SU-DHL-6 (cell line): ENCODE data around the gene ANO7.

Source experiments
- H2AFZ ChIP-seq: fragments of 200-600 bp; sonication (generic); 2 replicates; pipeline ENCODE4 v1.6.1; 2014; ENCODE audit warnings: low read depth, mild to moderate bottlenecking, moderate library complexity, mixed read lengths, antibody characterized with exemption, low read length; ENCODE audit not compliant: severe bottlenecking
- H3F3A ChIP-seq: fragments of 200-600 bp; shearing (Covaris generic); 2 replicates; pipeline ENCODE4 v1.6.0; 2016; ENCODE audit warnings: antibody characterized with exemption, mild to moderate bottlenecking; ENCODE audit not compliant: insufficient read depth
- H3K27ac ChIP-seq: fragments of 200-600 bp; sonication (generic); 2 replicates; pipeline ENCODE4 v1.5.1; 2016; ENCODE audit warnings: low read depth, mild to moderate bottlenecking, low read length, moderate library complexity, mixed read lengths
- H3K27me3 ChIP-seq: fragments of 200-600 bp; sonication (generic), shearing (Covaris generic); 2 replicates; pipeline ENCODE4 v1.6.0; 2014; ENCODE audit warnings: mild to moderate bottlenecking, low read length
- H3K36me3 ChIP-seq: fragments of 200-600 bp; sonication (generic); 2 replicates; pipeline ENCODE4 v1.6.1; 2014; ENCODE audit warnings: mild to moderate bottlenecking, low read length, mixed read lengths
- H3K4me2 ChIP-seq: fragments of 300-600, 200-600 bp; shearing (Covaris generic), sonication (generic); 2 replicates; pipeline ENCODE4 v1.6.0; 2014; ENCODE audit warnings: low read length, low read depth, mild to moderate bottlenecking; ENCODE audit not compliant: poor library complexity, severe bottlenecking
- H3K4me3 ChIP-seq: fragments of 200-600 bp; sonication (generic); 2 replicates; pipeline ENCODE4 v1.5.1; 2014; ENCODE audit warnings: antibody characterized with exemption, low read length, mild to moderate bottlenecking, mixed read lengths; ENCODE audit not compliant: insufficient read depth, poor library complexity, severe bottlenecking
- H3K79me2 ChIP-seq: fragments of 200-600 bp; sonication (generic); 2 replicates; pipeline ENCODE4 v1.6.1; 2014; ENCODE audit warnings: mild to moderate bottlenecking, low read length, moderate library complexity; ENCODE audit not compliant: insufficient read depth
- H3K9ac ChIP-seq: fragments of 200-600 bp; sonication (generic); 2 replicates; pipeline ENCODE4 v1.7.0; 2014; ENCODE audit warnings: mild to moderate bottlenecking, low read length
- H3K9me2 ChIP-seq: fragments of 200-600 bp; sonication (generic); replicated peaks from 2 replicates; pipeline ENCODE4 v1.6.1; 2014; ENCODE audit warnings: low read length; ENCODE audit not compliant: insufficient read depth
- H3K9me3 ChIP-seq: fragments of 200-600 bp; sonication (generic); 2 replicates; pipeline ENCODE4 v1.6.1; 2014; ENCODE audit warnings: low read length, mixed read lengths; ENCODE audit not compliant: insufficient read depth
- H4K20me1 ChIP-seq: fragments of 200-600 bp; sonication (generic); 2 replicates; pipeline ENCODE4 v1.6.1; 2014; ENCODE audit warnings: low read depth, mild to moderate bottlenecking, antibody characterized with exemption, low read length, moderate library complexity, mixed read lengths
- EZH2phosphoT487 ChIP-seq: fragments of 200-600 bp; sonication (generic), shearing (Covaris generic); conservative IDR thresholded peaks from 2 replicates; pipeline ENCODE4 v1.6.1; 2018; ENCODE audit warnings: mild to moderate bottlenecking, antibody characterized with exemption, low read length, moderate library complexity, mixed read lengths
- TF ChIP-seq, protein P1 (sequence below): fragments of 200-600 bp; sonication (generic); IDR thresholded peaks from one replicate; pipeline ENCODE4 v1.5.1; 2017; ENCODE audit warnings: antibody characterized with exemption, mild to moderate bottlenecking, low read length, moderate library complexity; ENCODE audit not compliant: insufficient read depth, poor library complexity, severe bottlenecking

Gene ANO7, protein sequence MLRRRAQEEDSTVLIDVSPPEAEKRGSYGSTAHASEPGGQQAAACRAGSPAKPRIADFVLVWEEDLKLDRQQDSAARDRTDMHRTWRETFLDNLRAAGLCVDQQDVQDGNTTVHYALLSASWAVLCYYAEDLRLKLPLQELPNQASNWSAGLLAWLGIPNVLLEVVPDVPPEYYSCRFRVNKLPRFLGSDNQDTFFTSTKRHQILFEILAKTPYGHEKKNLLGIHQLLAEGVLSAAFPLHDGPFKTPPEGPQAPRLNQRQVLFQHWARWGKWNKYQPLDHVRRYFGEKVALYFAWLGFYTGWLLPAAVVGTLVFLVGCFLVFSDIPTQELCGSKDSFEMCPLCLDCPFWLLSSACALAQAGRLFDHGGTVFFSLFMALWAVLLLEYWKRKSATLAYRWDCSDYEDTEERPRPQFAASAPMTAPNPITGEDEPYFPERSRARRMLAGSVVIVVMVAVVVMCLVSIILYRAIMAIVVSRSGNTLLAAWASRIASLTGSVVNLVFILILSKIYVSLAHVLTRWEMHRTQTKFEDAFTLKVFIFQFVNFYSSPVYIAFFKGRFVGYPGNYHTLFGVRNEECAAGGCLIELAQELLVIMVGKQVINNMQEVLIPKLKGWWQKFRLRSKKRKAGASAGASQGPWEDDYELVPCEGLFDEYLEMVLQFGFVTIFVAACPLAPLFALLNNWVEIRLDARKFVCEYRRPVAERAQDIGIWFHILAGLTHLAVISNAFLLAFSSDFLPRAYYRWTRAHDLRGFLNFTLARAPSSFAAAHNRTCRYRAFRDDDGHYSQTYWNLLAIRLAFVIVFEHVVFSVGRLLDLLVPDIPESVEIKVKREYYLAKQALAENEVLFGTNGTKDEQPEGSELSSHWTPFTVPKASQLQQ

GRCh38 chr2:241188361-241189092, at the start of gene ANO7:
Gene ANO7, plus strand, starts transcription at chr2:241188677. Its CDS starts 1,387 bp downstream, at chr2:241190064.
- no peaks in the 10 kb centered on the region for H3K27me3 ChIP-seq
- H3K4me3 ChIP-seq: no peak within 1 kb of the TSS
- no peak for TF ChIP-seq EZH2phosphoT487
- TF ChIP-seq, protein P1, sequence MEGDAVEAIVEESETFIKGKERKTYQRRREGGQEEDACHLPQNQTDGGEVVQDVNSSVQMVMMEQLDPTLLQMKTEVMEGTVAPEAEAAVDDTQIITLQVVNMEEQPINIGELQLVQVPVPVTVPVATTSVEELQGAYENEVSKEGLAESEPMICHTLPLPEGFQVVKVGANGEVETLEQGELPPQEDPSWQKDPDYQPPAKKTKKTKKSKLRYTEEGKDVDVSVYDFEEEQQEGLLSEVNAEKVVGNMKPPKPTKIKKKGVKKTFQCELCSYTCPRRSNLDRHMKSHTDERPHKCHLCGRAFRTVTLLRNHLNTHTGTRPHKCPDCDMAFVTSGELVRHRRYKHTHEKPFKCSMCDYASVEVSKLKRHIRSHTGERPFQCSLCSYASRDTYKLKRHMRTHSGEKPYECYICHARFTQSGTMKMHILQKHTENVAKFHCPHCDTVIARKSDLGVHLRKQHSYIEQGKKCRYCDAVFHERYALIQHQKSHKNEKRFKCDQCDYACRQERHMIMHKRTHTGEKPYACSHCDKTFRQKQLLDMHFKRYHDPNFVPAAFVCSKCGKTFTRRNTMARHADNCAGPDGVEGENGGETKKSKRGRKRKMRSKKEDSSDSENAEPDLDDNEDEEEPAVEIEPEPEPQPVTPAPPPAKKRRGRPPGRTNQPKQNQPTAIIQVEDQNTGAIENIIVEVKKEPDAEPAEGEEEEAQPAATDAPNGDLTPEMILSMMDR: no peak
- no peaks in the 10 kb centered on the region for H3K9me2 ChIP-seq
- no peaks in the 10 kb centered on the region for H4K20me1 ChIP-seq
- no peak within 1 kb of the TSS for H3K4me2 ChIP-seq
- H3K36me3 ChIP-seq: no peaks in the 10 kb centered on the region
- H3K79me2 ChIP-seq: no peaks in the 10 kb centered on the region
- H3K9me3 ChIP-seq: no peaks in the 10 kb centered on the region
- H3F3A ChIP-seq: no peaks in the 10 kb centered on the region
- no peak within 1 kb of the TSS for H2AFZ ChIP-seq
- H3K9ac ChIP-seq: no peak within 1 kb of the TSS
- H3K27ac ChIP-seq: no peak within 1 kb of the TSS

DNA sequence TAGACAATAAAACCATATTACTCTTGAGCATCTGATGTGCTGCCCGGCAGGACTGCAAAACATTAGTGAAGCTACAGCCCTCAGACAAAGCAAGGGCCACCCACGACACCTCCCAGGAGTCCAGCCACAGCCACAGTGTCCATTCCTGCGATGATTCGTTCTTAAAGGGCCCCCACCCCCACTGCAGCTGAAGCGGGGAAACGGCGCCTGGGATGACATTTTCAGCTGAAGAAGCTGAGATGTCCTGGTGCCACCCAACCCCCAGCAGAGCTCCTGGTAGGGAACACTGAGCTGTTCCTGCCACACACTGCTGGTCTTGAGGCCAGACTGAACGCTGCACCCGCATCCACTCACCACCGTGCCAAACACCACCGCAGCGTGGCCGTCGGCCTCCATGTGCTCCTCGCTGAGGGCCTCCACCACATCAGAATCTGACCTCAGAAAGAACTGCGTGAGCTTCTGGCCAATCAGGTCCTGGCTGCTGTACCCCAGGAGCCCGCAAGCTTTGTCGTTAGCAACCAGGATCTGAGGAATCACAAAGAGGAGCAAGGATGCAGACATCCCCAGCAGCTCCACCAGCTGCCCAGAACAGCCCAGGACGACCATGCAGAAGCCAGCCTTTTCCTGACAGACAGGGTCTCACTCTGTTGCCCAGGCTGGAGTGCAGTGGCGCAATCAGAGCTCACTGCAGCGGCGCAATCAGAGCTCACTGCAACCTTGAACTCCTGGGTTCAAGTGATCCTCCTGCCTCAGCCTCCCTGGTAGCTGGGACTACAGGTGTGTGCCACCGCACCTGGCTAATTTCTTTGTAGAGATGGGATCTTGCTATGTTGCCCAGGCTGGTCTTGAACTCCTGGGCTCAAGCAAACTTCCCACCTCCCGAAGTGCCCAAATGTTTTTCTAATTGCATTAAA, 48.7 kb upstream of the ANO7 start:
- no peak overlapping the region for H3K9ac ChIP-seq
- H3K4me2 ChIP-seq: no peak overlapping the region
- H3K9me2 ChIP-seq: no peaks in the 10 kb centered on the region
- no peaks in the 10 kb centered on the region for H3K27me3 ChIP-seq
- no peaks in the 10 kb centered on the region for H3K36me3 ChIP-seq
- no peaks in the 10 kb centered on the region for H3F3A ChIP-seq
- H3K9me3 ChIP-seq: no peaks in the 10 kb centered on the region
- H3K4me3 ChIP-seq: no peak overlapping the region
- no peaks in the 10 kb centered on the region for H3K79me2 ChIP-seq
- H4K20me1 ChIP-seq: no peaks in the 10 kb centered on the region
- H2AFZ ChIP-seq: no peak overlapping the region
- H3K27ac ChIP-seq: no peak overlapping the region
- no peak for TF ChIP-seq EZH2phosphoT487
- TF ChIP-seq, protein P1: no peak

DNA sequence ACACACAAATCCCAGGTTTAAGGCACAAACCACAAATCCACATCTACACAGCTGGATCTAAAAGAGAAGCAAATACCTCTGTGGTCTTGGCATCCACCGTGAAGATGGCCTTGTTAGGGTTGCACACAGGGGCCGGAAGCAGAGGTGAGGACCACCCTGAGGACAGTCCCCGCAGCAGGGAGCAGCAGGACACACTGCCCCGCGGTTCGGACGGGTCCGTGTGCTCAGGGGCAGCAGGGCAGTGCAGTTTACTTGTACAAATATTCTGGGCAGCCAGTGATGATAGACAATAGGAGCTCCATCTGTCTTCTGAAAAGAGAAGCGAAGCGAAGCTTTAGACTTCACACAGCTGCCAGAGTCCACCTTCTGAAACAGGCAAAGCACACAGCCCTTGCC, 48.0 kb upstream of the ANO7 start:
- H3K27me3 ChIP-seq: no peaks in the 10 kb centered on the region
- no peak overlapping the region for H3K4me3 ChIP-seq
- H3K9ac ChIP-seq: no peak overlapping the region
- no peak for TF ChIP-seq EZH2phosphoT487
- TF ChIP-seq, protein P1: no peak
- no peak overlapping the region for H2AFZ ChIP-seq
- H3F3A ChIP-seq: no peaks in the 10 kb centered on the region
- no peaks in the 10 kb centered on the region for H3K79me2 ChIP-seq
- H4K20me1 ChIP-seq: no peaks in the 10 kb centered on the region
- no peaks in the 10 kb centered on the region for H3K36me3 ChIP-seq
- H3K27ac ChIP-seq: no peak overlapping the region
- no peaks in the 10 kb centered on the region for H3K9me3 ChIP-seq
- H3K9me2 ChIP-seq: no peaks in the 10 kb centered on the region
- H3K4me2 ChIP-seq: no peak overlapping the region
